K562 treated with DMSO at 1 percent for 48 hours (cell line): ENCODE results near the gene BABAM2. TPM values are rescaled to one million over a fixed set of nuclear protein-coding genes. Genes with fewer than 3 reads are reported as not detected.

Source experiments
- total RNA-seq: library from RNA; unstranded; fragments of 300-600 nt; gene quantifications from 2 replicates; pipeline ENCODE4 v1.2.3, GENCODE V29; 2022; ENCODE audit warnings: low replicate concordance; ENCODE audit errors: extremely low read depth

BABAM2 gene
- not detected in 2 replicates for total RNA-seq

DNA sequence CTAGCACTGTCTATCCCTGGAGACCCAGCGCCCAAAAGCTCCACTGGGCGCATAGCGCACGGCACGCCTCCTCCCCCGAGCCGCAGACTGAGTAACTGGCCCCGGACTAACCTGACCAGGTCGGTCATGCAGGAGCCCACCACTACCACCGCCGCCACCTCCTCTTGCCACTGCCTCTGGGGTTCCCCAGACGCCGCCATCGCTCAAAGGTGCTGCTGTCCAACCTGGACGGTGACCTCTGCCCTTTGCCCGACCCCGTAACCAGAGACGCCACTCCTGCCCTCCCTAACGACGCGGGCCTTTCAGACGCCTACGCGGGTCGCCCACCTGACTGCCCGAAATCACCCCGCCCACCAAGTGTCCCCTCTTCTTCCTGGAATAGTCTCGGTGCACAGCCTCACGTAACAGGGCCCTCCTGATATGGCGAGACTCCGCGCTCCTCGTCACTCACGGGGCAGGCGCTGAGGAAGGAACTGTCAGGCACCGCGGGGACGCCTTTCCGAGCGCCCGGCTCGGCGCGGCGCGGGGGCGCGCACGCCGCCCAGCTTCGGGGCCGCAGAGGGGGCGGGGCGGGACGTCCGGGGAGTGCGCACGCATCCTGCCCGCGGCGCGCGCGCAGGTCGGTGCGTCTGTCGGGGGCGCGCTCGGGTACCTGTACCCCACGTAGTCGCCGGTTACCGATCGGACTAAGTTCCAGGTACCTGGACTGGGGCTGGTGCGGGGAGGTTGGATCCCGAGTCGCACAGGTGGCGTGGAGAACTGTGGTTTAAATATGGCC, at the start of gene BABAM2, which contains the start of gene RBKS:
TSS of gene BABAM2 (plus strand) at position 584 of the 778 bp plus-strand sequence. CDS start 3,828 bp downstream, outside the sequence.
TSS of gene RBKS (minus strand) at position 242 of the 778 bp plus-strand sequence. CDS start at position 200, 42 bp downstream.

Other genes starting within 250 kb of the BABAM2 start
- gene SUPT7L, start 227.1 kb upstream of the BABAM2 start, total RNA-seq, result not detected in 2 replicates
- gene SLC4A1AP, start 226.8 kb upstream of the BABAM2 start, total RNA-seq, result not detected in 2 replicates
- not detected in 2 replicates for gene MRPL33, start 119.0 kb upstream of the BABAM2 start, total RNA-seq
- gene RBKS, start 342 bp upstream of the BABAM2 start, total RNA-seq, result not detected in 2 replicates